Hepatocyte (in vitro differentiated cells): ENCODE data around the gene ADAMTS12. TPM values are rescaled to one million over a fixed set of nuclear protein-coding genes. Genes with fewer than 3 reads are reported as not detected.

Source experiments
- DNase-seq: peaks from one replicate; pipeline ENCODE4 v3.0.0-alpha.2; 2016; ENCODE audit warnings: low spot score
- H2AFZ ChIP-seq: fragments of 200-600 bp; sonication (generic); 2 replicates; pipeline ENCODE4 v1.6.0; 2016; ENCODE audit warnings: antibody characterized with exemption, mild to moderate bottlenecking
- H3K27ac ChIP-seq: fragments of 200-600 bp; sonication (generic); 2 replicates; pipeline ENCODE4 v1.5.1; 2016; ENCODE audit warnings: mild to moderate bottlenecking
- H3K27me3 ChIP-seq: fragments of 200-600 bp; sonication (generic); 2 replicates; pipeline ENCODE4 v1.6.1; 2016
- H3K36me3 ChIP-seq: fragments of 200-600 bp; sonication (generic); replicated peaks from 2 replicates; pipeline ENCODE4 v1.5.1; 2016; ENCODE audit warnings: low read depth; ENCODE audit not compliant: insufficient read depth
- H3K4me1 ChIP-seq: fragments of 200-600 bp; sonication (generic); 2 replicates; pipeline ENCODE4 v1.5.1; 2016; ENCODE audit warnings: mild to moderate bottlenecking, moderate library complexity; ENCODE audit not compliant: insufficient read depth
- H3K4me2 ChIP-seq: fragments of 200-600 bp; sonication (generic); 2 replicates; pipeline ENCODE4 v1.6.0; 2016
- H3K4me3 ChIP-seq: fragments of 200-600 bp; sonication (generic); 2 replicates; pipeline ENCODE4 v1.5.1; 2016; ENCODE audit warnings: mild to moderate bottlenecking
- H3K79me2 ChIP-seq: fragments of 200-600 bp; sonication (generic); 2 replicates; pipeline ENCODE4 v1.6.0; 2017; ENCODE audit warnings: mild to moderate bottlenecking
- H3K9me2 ChIP-seq: fragments of 200-600 bp; sonication (generic); replicated peaks from 2 replicates; pipeline ENCODE4 v1.6.0; 2017; ENCODE audit warnings: mild to moderate bottlenecking; ENCODE audit not compliant: insufficient read depth
- H3K9me3 ChIP-seq: fragments of 200-600 bp; sonication (generic); 2 replicates; pipeline ENCODE4 v1.5.1; 2016; ENCODE audit warnings: low read depth, mild to moderate bottlenecking
- H4K20me1 ChIP-seq: fragments of 200-600 bp; sonication (generic); 2 replicates; pipeline ENCODE4 v1.6.0; 2016; ENCODE audit warnings: mild to moderate bottlenecking; ENCODE audit not compliant: insufficient read depth, poor library complexity, severe bottlenecking
- CTCF ChIP-seq: fragments of 200-600 bp; sonication (generic); IDR thresholded peaks from 2 replicates; pipeline ENCODE4 v1.5.1; 2016; ENCODE audit warnings: antibody characterized with exemption, mild to moderate bottlenecking; ENCODE audit not compliant: poor library complexity
- EZH2 ChIP-seq: fragments of 200-600 bp; sonication (generic); IDR thresholded peaks from 2 replicates; pipeline ENCODE4 v1.6.1; 2016; ENCODE audit warnings: antibody characterized with exemption, mild to moderate bottlenecking, borderline replicate concordance
- EZH2phosphoT487 ChIP-seq: fragments of 200-600 bp; sonication (generic); IDR thresholded peaks from one replicate; pipeline ENCODE4 v1.6.1; 2018; ENCODE audit warnings: antibody characterized with exemption, mild to moderate bottlenecking, low read depth, moderate library complexity; ENCODE audit not compliant: unreplicated experiment, severe bottlenecking
- WGBS: methylation state at CpG from one replicate; pipeline ENCODE4 v1.1.6; 2016; ENCODE audit warnings: low lambda C conversion rate; ENCODE audit errors: missing lambda C conversion rate; 5-methylcytosine and 5-hydroxymethylcytosine counted together
- polyA plus RNA-seq: library from polyadenylated mRNA; unstranded; fragments of >200 nt; fragmentation: Nextera tagmentation; extraction: Ambion mirVana; gene quantifications from 2 replicates; pipeline ENCODE4 v1.2.1, GENCODE V29; 2016
- total RNA-seq: library from RNA; depleted of rRNA; stranded (reverse); fragments of >200 nt; gene quantifications from 2 replicates; pipeline ENCODE4 v1.2.3, GENCODE V29; 2014

The ADAMTS12 gene
- total and polyA plus RNA-seq, 2 experiments from 2014 or later = 3.2 to 8.9 TPM

- DNase-seq = no peak
- H3K36me3 ChIP-seq = no peaks in the 10 kb centered on the region
- no peak overlapping the region for H3K4me3 ChIP-seq
- no peaks in the 10 kb centered on the region for H3K79me2 ChIP-seq
- no peak overlapping the region for H3K4me2 ChIP-seq
- H3K9me3 ChIP-seq = peaks cover 2% of the 10 kb centered on the region
- H3K27ac ChIP-seq = no peak overlapping the region
- no peak overlapping the region for H2AFZ ChIP-seq
- TF ChIP-seq EZH2phosphoT487 = no peak
- no peak for TF ChIP-seq EZH2
- TF ChIP-seq CTCF = no peak
- no peaks in the 10 kb centered on the region for H3K27me3 ChIP-seq
- H4K20me1 ChIP-seq = no peaks in the 10 kb centered on the region
- H3K4me1 ChIP-seq = no peaks in the 10 kb centered on the region
- no peaks in the 10 kb centered on the region for H3K9me2 ChIP-seq
These were observed 179.1 kb downstream of the ADAMTS12 start for GRCh38 chr5:33712664-33713063.

DNA sequence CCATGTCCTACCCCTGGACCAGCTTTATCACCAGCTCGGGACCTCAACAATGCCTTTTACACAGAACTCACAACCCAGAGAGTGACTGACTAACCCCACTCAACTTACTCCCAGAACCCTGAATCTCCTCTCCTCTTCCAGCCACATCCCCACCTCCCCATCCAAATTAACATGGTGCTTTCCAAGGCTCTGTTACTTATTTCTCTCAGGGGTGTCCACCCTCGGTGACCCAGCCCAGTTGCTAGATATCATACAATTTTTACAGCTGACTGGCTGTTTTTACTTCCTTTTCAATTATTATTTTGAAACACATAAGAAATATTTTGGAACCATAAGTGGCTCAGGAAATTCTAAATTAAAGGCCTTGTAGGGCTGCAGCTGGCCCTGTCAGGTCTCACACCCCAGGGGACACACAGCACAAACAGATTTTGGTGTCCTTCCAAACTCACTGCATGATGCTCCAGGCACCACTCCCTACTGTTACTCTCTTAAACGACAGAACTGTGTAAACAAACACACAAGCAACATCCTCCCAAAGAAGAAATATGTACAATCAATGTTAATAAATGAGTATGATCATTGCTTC, 180.6 kb downstream of the ADAMTS12 start:
- H2AFZ ChIP-seq = no peak overlapping the region
- no peaks in the 10 kb centered on the region for H3K9me2 ChIP-seq
- H3K9me3 ChIP-seq = peaks cover 4% of the 10 kb centered on the region
- no peak overlapping the region for H3K4me2 ChIP-seq
- no peak for DNase-seq
- no peak overlapping the region for H3K4me3 ChIP-seq
- H3K36me3 ChIP-seq = no peaks in the 10 kb centered on the region
- TF ChIP-seq EZH2 = no peak
- TF ChIP-seq EZH2phosphoT487 = no peak
- TF ChIP-seq CTCF = no peak
- H3K27me3 ChIP-seq = no peaks in the 10 kb centered on the region
- no peaks in the 10 kb centered on the region for H3K79me2 ChIP-seq
- H4K20me1 ChIP-seq = no peaks in the 10 kb centered on the region
- H3K4me1 ChIP-seq = no peaks in the 10 kb centered on the region
- H3K27ac ChIP-seq = no peak overlapping the region
- 89% methylated on average over 3 of the region's 3 CpGs for WGBS

GRCh38 chr5:33702867-33703266, 188.9 kb downstream of the ADAMTS12 start:
- H3K4me2 ChIP-seq = no peak overlapping the region
- H3K27ac ChIP-seq = no peak overlapping the region
- no peak for DNase-seq
- H3K36me3 ChIP-seq = no peaks in the 10 kb centered on the region
- no peaks in the 10 kb centered on the region for H3K79me2 ChIP-seq
- H3K4me3 ChIP-seq = no peak overlapping the region
- WGBS = 93% methylated on average over 3 of the region's 3 CpGs
- no peaks in the 10 kb centered on the region for H3K4me1 ChIP-seq
- no peaks in the 10 kb centered on the region for H3K27me3 ChIP-seq
- H3K9me2 ChIP-seq = no peaks in the 10 kb centered on the region
- H3K9me3 ChIP-seq = peaks cover 4% of the 10 kb centered on the region
- H4K20me1 ChIP-seq = no peaks in the 10 kb centered on the region
- no peak for TF ChIP-seq EZH2phosphoT487
- no peak for TF ChIP-seq EZH2
- no peak for TF ChIP-seq CTCF
- no peak overlapping the region for H2AFZ ChIP-seq

DNA sequence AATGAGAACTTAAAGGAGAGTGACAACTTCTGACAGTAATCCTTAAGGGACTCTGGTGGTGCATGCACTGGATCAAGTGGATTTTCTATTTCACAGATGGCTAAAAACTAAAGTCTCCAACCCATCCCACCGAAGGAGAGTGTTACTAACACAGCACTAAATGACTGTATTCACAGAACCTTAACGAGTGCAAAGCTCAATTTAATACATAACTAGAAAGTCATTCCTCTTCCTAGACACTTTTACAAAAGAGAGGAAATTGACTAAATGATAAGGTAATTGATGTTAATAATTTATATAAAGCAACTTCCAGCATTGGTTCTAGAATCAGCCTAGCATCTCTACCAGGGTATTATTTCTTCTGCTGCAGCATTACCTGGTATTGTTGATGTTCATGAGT, 189.8 kb downstream of the ADAMTS12 start:
- Histone ChIP-seq H3K4me1 (no peaks in the 10 kb centered on the region), H3K27ac (no peak overlapping the region), H3K79me2 (no peaks in the 10 kb centered on the region), H3K9me3 (no peaks in the 10 kb centered on the region), H3K9me2 (no peaks in the 10 kb centered on the region), H3K4me3 (no peak overlapping the region), H3K27me3 (no peaks in the 10 kb centered on the region), H3K4me2 (no peak overlapping the region), H3K36me3 (no peaks in the 10 kb centered on the region), H2AFZ (no peak overlapping the region), H4K20me1 (no peaks in the 10 kb centered on the region)
- WGBS = 88% methylated on average over 2 of the region's 2 CpGs
- DNase-seq = no peak
- TF ChIP-seq EZH2phosphoT487 (no peak), EZH2 (no peak), CTCF (no peak)
